ENCODE results near the gene CEACAM5. TPM values are rescaled to one million over a fixed set of nuclear protein-coding genes. Genes with fewer than 3 reads are reported as not detected.
"Not testable (repeated sequence)": the region's sequence is repeated elsewhere in the genome, so short reads cannot be mapped to it uniquely, and the experiment has no call there.

Gene CEACAM5
- total and polyA plus RNA-seq, 2 experiments from 2014 or later = 1.5 to 2.7 TPM

- H3K9me3 ChIP-seq (ENCODE audit: low read depth) = no peaks in the 10 kb centered on the region
- 62% methylated on average over 5 of the region's 5 CpGs for WGBS (ENCODE audit: low lambda C conversion rate, missing lambda C conversion rate)
- no peaks in the 10 kb centered on the region for H4K20me1 ChIP-seq (ENCODE audit: insufficient read depth, poor library complexity, severe bottlenecking)
- no peaks in the 10 kb centered on the region for H3K27me3 ChIP-seq
- no peaks in the 10 kb centered on the region for H3K9me2 ChIP-seq (replicated peaks; ENCODE audit: insufficient read depth)
- H3K4me2 ChIP-seq = no peak overlapping the region
- no peaks in the 10 kb centered on the region for H3K36me3 ChIP-seq (replicated peaks; ENCODE audit: insufficient read depth, low read depth)
- H3K27ac ChIP-seq = no peak overlapping the region
- H3K79me2 ChIP-seq = no peaks in the 10 kb centered on the region
- H3K4me1 ChIP-seq (ENCODE audit: insufficient read depth) = no peaks in the 10 kb centered on the region
- TF ChIP-seq, protein P1, sequence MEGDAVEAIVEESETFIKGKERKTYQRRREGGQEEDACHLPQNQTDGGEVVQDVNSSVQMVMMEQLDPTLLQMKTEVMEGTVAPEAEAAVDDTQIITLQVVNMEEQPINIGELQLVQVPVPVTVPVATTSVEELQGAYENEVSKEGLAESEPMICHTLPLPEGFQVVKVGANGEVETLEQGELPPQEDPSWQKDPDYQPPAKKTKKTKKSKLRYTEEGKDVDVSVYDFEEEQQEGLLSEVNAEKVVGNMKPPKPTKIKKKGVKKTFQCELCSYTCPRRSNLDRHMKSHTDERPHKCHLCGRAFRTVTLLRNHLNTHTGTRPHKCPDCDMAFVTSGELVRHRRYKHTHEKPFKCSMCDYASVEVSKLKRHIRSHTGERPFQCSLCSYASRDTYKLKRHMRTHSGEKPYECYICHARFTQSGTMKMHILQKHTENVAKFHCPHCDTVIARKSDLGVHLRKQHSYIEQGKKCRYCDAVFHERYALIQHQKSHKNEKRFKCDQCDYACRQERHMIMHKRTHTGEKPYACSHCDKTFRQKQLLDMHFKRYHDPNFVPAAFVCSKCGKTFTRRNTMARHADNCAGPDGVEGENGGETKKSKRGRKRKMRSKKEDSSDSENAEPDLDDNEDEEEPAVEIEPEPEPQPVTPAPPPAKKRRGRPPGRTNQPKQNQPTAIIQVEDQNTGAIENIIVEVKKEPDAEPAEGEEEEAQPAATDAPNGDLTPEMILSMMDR (IDR thresholded peaks at IDR 0.05; ENCODE audit: poor library complexity) = no peak
- TF ChIP-seq EZH2phosphoT487 (IDR thresholded peaks at IDR 0.05; ENCODE audit: low read depth, severe bottlenecking, unreplicated experiment) (no peak), EZH2 (IDR thresholded peaks at IDR 0.05; ENCODE audit: borderline replicate concordance) (no peak)
- no peak overlapping the region for H2AFZ ChIP-seq
- no peak overlapping the region for H3K4me3 ChIP-seq
- DNase-seq (ENCODE audit: low spot score) = no peak
Observed at GRCh38 chr19:41707871-41708371, 505 bp upstream of the CEACAM5 start.

GRCh38 chr19:41709516-41709915 lies 1.1 kb downstream of the CEACAM5 start:
- H3K4me3 ChIP-seq; H3K79me2 ChIP-seq; DNase-seq (ENCODE audit: low spot score); H2AFZ ChIP-seq; H3K9me3 ChIP-seq (ENCODE audit: low read depth); H3K27me3 ChIP-seq; H3K36me3 ChIP-seq (replicated peaks; ENCODE audit: insufficient read depth, low read depth); H3K9me2 ChIP-seq (replicated peaks; ENCODE audit: insufficient read depth); H3K4me2 ChIP-seq; H3K27ac ChIP-seq; H4K20me1 ChIP-seq (ENCODE audit: insufficient read depth, poor library complexity, severe bottlenecking); H3K4me1 ChIP-seq (ENCODE audit: insufficient read depth): not testable (repeated sequence)
- 81% methylated on average over 8 of the region's 8 CpGs for WGBS (ENCODE audit: low lambda C conversion rate, missing lambda C conversion rate)

DNA sequence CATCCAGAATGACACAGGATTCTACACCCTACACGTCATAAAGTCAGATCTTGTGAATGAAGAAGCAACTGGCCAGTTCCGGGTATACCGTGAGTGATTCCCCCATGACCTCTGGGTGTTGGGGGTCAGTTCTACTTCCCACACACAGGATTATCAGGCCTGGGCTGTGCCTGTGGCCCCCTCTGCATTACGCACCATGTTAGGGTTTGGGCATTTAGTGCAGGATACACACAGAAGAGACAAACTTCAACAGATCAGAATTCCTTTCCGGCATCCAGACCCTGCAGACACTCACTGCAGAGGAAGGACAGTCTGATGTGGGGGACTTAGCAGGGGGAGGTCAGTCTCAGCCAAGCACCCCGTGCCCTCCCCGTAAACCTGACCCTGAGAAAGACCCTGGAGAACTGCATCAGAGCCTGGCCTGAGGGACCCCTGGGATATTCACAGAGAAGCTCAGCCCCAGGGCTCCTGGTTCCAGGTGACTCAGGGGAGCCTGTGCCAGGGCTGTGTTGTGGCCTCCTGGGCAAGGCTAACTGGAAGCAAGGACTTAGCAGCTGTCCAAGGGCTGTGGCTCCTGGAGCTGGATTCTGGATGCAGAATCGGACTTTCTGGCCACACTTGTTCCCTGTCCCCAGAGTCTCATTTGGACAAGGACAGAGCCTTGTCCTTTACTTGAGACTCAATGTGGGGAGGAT lies 1.7 kb downstream of the CEACAM5 start:
- H3K4me3 ChIP-seq = no peak overlapping the region
- no peak for DNase-seq (ENCODE audit: low spot score)

More for the DNA sequence above, 1.7 kb downstream of the CEACAM5 start:
- no peaks in the 10 kb centered on the region for H3K9me3 ChIP-seq (ENCODE audit: low read depth)
- H3K9me2 ChIP-seq (replicated peaks; ENCODE audit: insufficient read depth) = no peaks in the 10 kb centered on the region
- H3K4me1 ChIP-seq (ENCODE audit: insufficient read depth) = no peaks in the 10 kb centered on the region
- H3K79me2 ChIP-seq = no peaks in the 10 kb centered on the region
- no peak overlapping the region for H3K27ac ChIP-seq
- no peaks in the 10 kb centered on the region for H3K27me3 ChIP-seq
- 76% methylated on average over 8 of the region's 8 CpGs for WGBS (ENCODE audit: low lambda C conversion rate, missing lambda C conversion rate)
- no peak overlapping the region for H3K4me2 ChIP-seq
- no peaks in the 10 kb centered on the region for H4K20me1 ChIP-seq (ENCODE audit: insufficient read depth, poor library complexity, severe bottlenecking)
- TF ChIP-seq EZH2phosphoT487 (IDR thresholded peaks at IDR 0.05; ENCODE audit: low read depth, severe bottlenecking, unreplicated experiment) (no peak), EZH2 (IDR thresholded peaks at IDR 0.05; ENCODE audit: borderline replicate concordance) (no peak)
- TF ChIP-seq, protein P1 (IDR thresholded peaks at IDR 0.05; ENCODE audit: poor library complexity) = no peak
- no peaks in the 10 kb centered on the region for H3K36me3 ChIP-seq (replicated peaks; ENCODE audit: insufficient read depth, low read depth)
- H2AFZ ChIP-seq = no peak overlapping the region

All from hepatocyte (in vitro differentiated cells).